Activated T-cell treated with anti-CD3 and anti-CD28 coated beads, Interleukin-2, amount 50 U/mL, for 4 hours (primary cell): ENCODE results near the gene PPP6R1. TPM values are rescaled to one million over a fixed set of nuclear protein-coding genes. Genes with fewer than 3 reads are reported as not detected.

ENCODE experiments used
- ATAC-seq, 2 donors: fragments of 200-7000 bp; cut with Tn5 transposase; one replicate each; pipeline ENCODE4 v1.10.0; 2021
- DNase-seq: peaks from one replicate; pipeline ENCODE4 v3.0.0-alpha.2; 2020
- H3K27me3 Mint-ChIP-seq: one replicate; pipeline ENCODE4 v1.8.0; 2021; ENCODE audit warnings: low read depth, mixed read lengths
- H3K36me3 Mint-ChIP-seq: one replicate; pipeline ENCODE4 v1.8.0; 2022; ENCODE audit warnings: mixed read lengths; ENCODE audit not compliant: insufficient read depth
- H3K4me1 Mint-ChIP-seq: one replicate; pipeline ENCODE4 v1.8.0; 2021; ENCODE audit warnings: low read depth, mixed read lengths
- H3K4me3 Mint-ChIP-seq: one replicate; pipeline ENCODE4 v1.8.0; 2021; ENCODE audit warnings: mild to moderate bottlenecking, moderate library complexity, mixed read lengths
- H3K9me3 Mint-ChIP-seq: one replicate; pipeline ENCODE4 v1.8.0; 2021; ENCODE audit warnings: mixed read lengths
- total RNA-seq, 3 donors: library from RNA; stranded (reverse); gene quantifications; one replicate each; pipeline ENCODE4 v1.2.1, GENCODE V29; 2021

The PPP6R1 gene
- total RNA-seq, 3 donors from 2014 or later: 256 to 326 (median 285) TPM

DNA sequence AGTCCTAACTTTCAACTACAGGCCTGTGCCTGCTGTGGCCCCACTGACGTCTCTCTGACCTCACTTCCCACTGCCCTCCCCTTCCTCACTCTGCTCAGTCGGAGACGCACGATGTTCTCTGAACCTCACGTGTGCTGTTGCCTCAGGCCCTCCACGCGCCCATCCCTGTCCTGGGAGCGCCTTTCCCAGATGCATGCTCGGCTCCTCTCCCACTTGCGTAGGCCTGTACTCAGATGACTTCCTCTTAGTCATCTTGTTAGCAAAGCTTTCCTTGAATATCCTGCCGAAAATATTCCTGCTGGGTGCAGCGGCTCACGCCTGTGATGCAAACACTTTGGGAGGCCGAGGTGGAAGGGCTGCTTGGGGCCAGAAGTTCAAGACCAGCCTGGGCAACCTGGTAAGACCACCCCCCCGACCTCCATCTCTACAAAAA, 69.4 kb downstream of the PPP6R1 start:
- ATAC-seq: no peak
- Mint-ChIP-seq H3K27me3 (peaks cover 23% of the 10 kb centered on the region), H3K4me3 (no peak overlapping the region), H3K36me3 (no peaks in the 10 kb centered on the region), H3K9me3 (no peaks in the 10 kb centered on the region), H3K4me1 (peaks cover 4% of the 10 kb centered on the region)
- no peak for DNase-seq

DNA sequence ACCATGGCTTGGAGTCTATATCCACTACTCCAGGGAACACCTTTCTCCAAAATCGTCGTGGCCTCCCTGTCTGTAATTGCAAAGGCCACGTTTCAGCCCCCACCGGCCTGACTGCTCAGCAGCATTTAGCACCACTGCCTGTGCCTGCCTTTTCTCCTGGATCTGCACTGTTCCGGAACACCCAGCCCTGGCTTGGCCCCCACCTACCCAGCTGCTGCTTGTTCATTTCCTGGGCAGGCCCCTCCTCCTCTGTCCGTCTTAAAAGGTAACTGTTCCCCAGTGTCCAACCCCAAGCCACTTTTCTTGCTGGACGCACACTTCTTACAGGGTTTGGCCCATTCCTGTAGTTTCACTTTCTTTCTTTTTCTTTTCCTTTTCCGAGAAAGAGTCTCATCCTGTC, 70.2 kb downstream of the PPP6R1 start:
- Mint-ChIP-seq H3K36me3 (no peaks in the 10 kb centered on the region), H3K4me3 (no peak overlapping the region), H3K4me1 (peaks cover 4% of the 10 kb centered on the region), H3K9me3 (no peaks in the 10 kb centered on the region), H3K27me3 (peaks cover 23% of the 10 kb centered on the region)
- ATAC-seq (no peak), DNase-seq (no peak)

DNA sequence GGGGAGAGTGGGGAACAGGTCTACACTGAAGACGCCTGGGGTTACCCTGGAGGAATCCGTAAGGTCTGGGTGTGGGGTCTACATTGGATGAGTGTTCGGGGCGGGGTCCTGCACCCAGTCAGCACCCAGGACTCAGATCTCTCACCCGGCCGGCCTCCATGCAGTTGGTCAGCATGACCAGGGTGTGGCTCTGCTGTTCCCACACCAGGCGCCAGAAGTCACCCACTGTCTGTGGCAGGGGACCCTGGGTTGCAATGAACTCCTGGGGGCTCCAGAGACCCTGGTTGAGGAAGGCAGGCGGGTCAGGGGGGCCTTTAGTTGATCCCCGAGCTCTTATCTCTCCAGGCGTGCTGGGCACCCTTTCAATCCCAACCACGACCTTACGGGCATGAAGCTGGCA, 72.7 kb downstream of the PPP6R1 start:
- peaks cover 32% of the 10 kb centered on the region for H3K27me3 Mint-ChIP-seq
- H3K36me3 Mint-ChIP-seq: no peaks in the 10 kb centered on the region
- H3K9me3 Mint-ChIP-seq: no peaks in the 10 kb centered on the region
- DNase-seq (no peak), ATAC-seq (no peak)
- H3K4me1 Mint-ChIP-seq: peaks cover 4% of the 10 kb centered on the region
- H3K4me3 Mint-ChIP-seq: no peak overlapping the region

DNA sequence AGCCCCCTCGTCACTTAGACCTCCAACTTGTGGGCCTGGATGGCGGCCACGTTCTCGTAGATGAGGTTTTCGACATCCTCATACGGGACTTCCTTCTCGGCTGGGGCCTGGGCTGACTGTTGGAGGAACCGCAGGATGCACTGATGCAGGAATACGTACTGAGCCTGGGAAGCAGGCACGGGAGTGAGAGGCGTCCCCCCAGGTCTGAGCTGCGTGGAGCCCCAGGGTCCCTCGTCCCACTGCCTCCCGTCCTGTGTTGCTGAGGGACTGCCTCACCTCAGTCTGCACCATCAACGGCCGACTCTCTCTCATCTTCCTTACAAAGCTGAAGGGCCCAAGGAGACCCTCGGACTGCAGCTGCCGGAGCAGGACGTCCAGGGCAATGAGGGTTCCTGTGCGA, 77.1 kb downstream of the PPP6R1 start:
- H3K9me3 Mint-ChIP-seq: no peaks in the 10 kb centered on the region
- peaks cover 20% of the 10 kb centered on the region for H3K4me1 Mint-ChIP-seq
- peaks cover 65% of the 10 kb centered on the region for H3K27me3 Mint-ChIP-seq
- no peaks in the 10 kb centered on the region for H3K36me3 Mint-ChIP-seq
- H3K4me3 Mint-ChIP-seq: no peak overlapping the region
- ATAC-seq: no peak
- no peak for DNase-seq

Other genes starting within 250 kb of the PPP6R1 start
- gene GP6, start 220.8 kb downstream of the PPP6R1 start, total RNA-seq: under 1 TPM in 2 of 3 donors, not detected in 1; 0.26 to 0.53 TPM
- 10 to 100 TPM; 19.2 to 40.7 (median 19.5) TPM for gene RDH13, start 195.9 kb downstream of the PPP6R1 start, total RNA-seq
- gene EPS8L1, start 183.1 kb downstream of the PPP6R1 start, total RNA-seq: 1 to 10 TPM in 1 of 3 donors, under 1 TPM in 2; 0.53 to 1.2 (median 0.87) TPM
- 100 to 1,000 TPM in 2 of 3 donors, 10 to 100 TPM in 1; 95.6 to 105 (median 104) TPM for gene PPP1R12C, start 141.4 kb downstream of the PPP6R1 start, total RNA-seq
- not detected for gene TNNT1, start 109.8 kb downstream of the PPP6R1 start, total RNA-seq
- not detected for gene TNNI3, start 101.3 kb downstream of the PPP6R1 start, total RNA-seq
- gene DNAAF3, start 92.4 kb downstream of the PPP6R1 start, total RNA-seq: under 1 TPM in 2 of 3 donors, not detected in 1; 0.25 to 0.45 TPM
- not detected for gene SYT5, start 78.7 kb downstream of the PPP6R1 start, total RNA-seq
- gene PTPRH, start 49.5 kb downstream of the PPP6R1 start, total RNA-seq: under 1 TPM; 0.11 to 0.38 (median 0.11) TPM
- gene TMEM86B, start 30.3 kb downstream of the PPP6R1 start, total RNA-seq: 1 to 10 TPM; 5.8 to 6.9 (median 6.2) TPM
- 100 to 1,000 TPM; 113 to 139 (median 121) TPM for gene HSPBP1, start 21.1 kb upstream of the PPP6R1 start, total RNA-seq
- 1 to 10 TPM; 4.0 to 6.5 (median 5.0) TPM for gene BRSK1, start 25.0 kb upstream of the PPP6R1 start, total RNA-seq
- not detected for gene TMEM150B, start 66.3 kb upstream of the PPP6R1 start, total RNA-seq
- gene KMT5C, start 80.9 kb upstream of the PPP6R1 start, total RNA-seq: 1 to 10 TPM; 8.1 to 9.2 (median 8.6) TPM
- not detected for gene COX6B2, start 95.7 kb upstream of the PPP6R1 start, total RNA-seq
- not detected for gene GARIN5B, start 104.2 kb upstream of the PPP6R1 start, total RNA-seq
- gene IL11, start 111.4 kb upstream of the PPP6R1 start, total RNA-seq: under 1 TPM; 0.18 to 0.46 (median 0.35) TPM
- gene TMEM190, start 117.8 kb upstream of the PPP6R1 start, total RNA-seq: not detected
- 1 to 10 TPM; 6.1 to 8.8 (median 8.4) TPM for gene TMEM238, start 125.3 kb upstream of the PPP6R1 start, total RNA-seq
- 1,000 to 10,000 TPM; 3,242 to 3,402 (median 3,363) TPM for gene RPL28, start 126.9 kb upstream of the PPP6R1 start, total RNA-seq
- gene UBE2S, start 148.8 kb upstream of the PPP6R1 start, total RNA-seq: 100 to 1,000 TPM; 226 to 281 (median 237) TPM
- gene SHISA7, start 184.3 kb upstream of the PPP6R1 start, total RNA-seq: not detected
- gene ISOC2, start 202.6 kb upstream of the PPP6R1 start, total RNA-seq: 10 to 100 TPM; 63.2 to 65.1 (median 64.5) TPM
- not detected for gene C19orf85, start 205.7 kb upstream of the PPP6R1 start, total RNA-seq
- 10 to 100 TPM; 11.0 to 12.6 (median 12.1) TPM for gene ZNF628, start 217.6 kb upstream of the PPP6R1 start, total RNA-seq
- gene NAT14, start 226.2 kb upstream of the PPP6R1 start, total RNA-seq: 10 to 100 TPM; 16.0 to 23.4 (median 17.6) TPM
- under 1 TPM; 0.29 to 0.66 (median 0.38) TPM for gene SSC5D, start 229.4 kb upstream of the PPP6R1 start, total RNA-seq